ENCODE data around the gene MPZL2. TPM values are rescaled to one million over a fixed set of nuclear protein-coding genes. Genes with fewer than 3 reads are reported as not detected.

The MPZL2 gene
- total RNA-seq, 1 donor from 2014 or later = 13.4 TPM

GRCh38 chr11:118221419-118221818 is 42.7 kb downstream of the MPZL2 start:
- no peaks in the 10 kb centered on the region for H3K4me1 ChIP-seq
- H3K4me3 ChIP-seq = no peak overlapping the region
- H3K36me3 ChIP-seq = no peaks in the 10 kb centered on the region
- no peaks in the 10 kb centered on the region for H3K9me3 ChIP-seq (replicated peaks)
- TF ChIP-seq, protein P1, sequence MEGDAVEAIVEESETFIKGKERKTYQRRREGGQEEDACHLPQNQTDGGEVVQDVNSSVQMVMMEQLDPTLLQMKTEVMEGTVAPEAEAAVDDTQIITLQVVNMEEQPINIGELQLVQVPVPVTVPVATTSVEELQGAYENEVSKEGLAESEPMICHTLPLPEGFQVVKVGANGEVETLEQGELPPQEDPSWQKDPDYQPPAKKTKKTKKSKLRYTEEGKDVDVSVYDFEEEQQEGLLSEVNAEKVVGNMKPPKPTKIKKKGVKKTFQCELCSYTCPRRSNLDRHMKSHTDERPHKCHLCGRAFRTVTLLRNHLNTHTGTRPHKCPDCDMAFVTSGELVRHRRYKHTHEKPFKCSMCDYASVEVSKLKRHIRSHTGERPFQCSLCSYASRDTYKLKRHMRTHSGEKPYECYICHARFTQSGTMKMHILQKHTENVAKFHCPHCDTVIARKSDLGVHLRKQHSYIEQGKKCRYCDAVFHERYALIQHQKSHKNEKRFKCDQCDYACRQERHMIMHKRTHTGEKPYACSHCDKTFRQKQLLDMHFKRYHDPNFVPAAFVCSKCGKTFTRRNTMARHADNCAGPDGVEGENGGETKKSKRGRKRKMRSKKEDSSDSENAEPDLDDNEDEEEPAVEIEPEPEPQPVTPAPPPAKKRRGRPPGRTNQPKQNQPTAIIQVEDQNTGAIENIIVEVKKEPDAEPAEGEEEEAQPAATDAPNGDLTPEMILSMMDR (IDR thresholded peaks at IDR 0.05; ENCODE audit: borderline replicate concordance) = no peak
- no peak for DNase-seq
- intact Hi-C loops (cut with micrococcal nuclease) = no loop called here
- no peak overlapping the region for H3K27ac ChIP-seq (replicated peaks)
- peaks cover 21% of the 10 kb centered on the region for H3K27me3 ChIP-seq (ENCODE audit: low read depth)

DNA sequence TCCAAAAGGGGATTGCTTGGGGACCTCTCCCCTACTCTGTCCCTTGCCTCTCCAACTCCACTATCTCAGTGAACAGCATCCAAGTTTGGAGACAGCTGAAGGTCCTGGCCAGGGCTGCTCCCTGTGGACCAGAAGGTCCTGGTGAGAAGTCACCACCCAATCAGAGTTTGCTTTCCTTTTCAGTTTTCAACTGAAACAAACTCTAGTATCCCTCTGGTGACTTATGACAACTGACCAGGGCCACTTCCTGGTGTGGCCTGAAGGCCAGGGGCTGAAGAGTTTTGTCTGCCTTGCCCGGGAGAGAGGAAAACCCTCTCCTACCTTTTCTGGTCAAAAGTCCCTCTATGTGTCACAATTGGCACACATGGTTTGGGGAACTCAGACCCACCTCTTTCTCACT is 44.4 kb downstream of the MPZL2 start:
- H3K4me3 ChIP-seq = no peak overlapping the region
- H3K36me3 ChIP-seq = no peaks in the 10 kb centered on the region
- TF ChIP-seq, protein P1 (IDR thresholded peaks at IDR 0.05; ENCODE audit: borderline replicate concordance) = no peak
- no peak for DNase-seq
- no peak overlapping the region for H3K27ac ChIP-seq (replicated peaks)
- H3K4me1 ChIP-seq = no peaks in the 10 kb centered on the region
- intact Hi-C loops (cut with micrococcal nuclease) = no loop called here
- H3K27me3 ChIP-seq (ENCODE audit: low read depth) = peaks cover 21% of the 10 kb centered on the region
- no peaks in the 10 kb centered on the region for H3K9me3 ChIP-seq (replicated peaks)

GRCh38 chr11:118219244-118219643 is 44.9 kb downstream of the MPZL2 start:
- H3K27me3 ChIP-seq (ENCODE audit: low read depth) = peaks cover 21% of the 10 kb centered on the region
- H3K36me3 ChIP-seq = no peaks in the 10 kb centered on the region
- H3K4me1 ChIP-seq = no peaks in the 10 kb centered on the region
- no peak overlapping the region for H3K4me3 ChIP-seq
- H3K27ac ChIP-seq (replicated peaks) = no peak overlapping the region
- intact Hi-C loops (cut with micrococcal nuclease) = no loop called here
- DNase-seq = no peak
- H3K9me3 ChIP-seq (replicated peaks) = no peaks in the 10 kb centered on the region
- TF ChIP-seq, protein P1 (IDR thresholded peaks at IDR 0.05; ENCODE audit: borderline replicate concordance) = no peak

- no peaks in the 10 kb centered on the region for H3K9me3 ChIP-seq (replicated peaks)
- H3K27ac ChIP-seq (replicated peaks) = no peak overlapping the region
- no peaks in the 10 kb centered on the region for H3K36me3 ChIP-seq
- TF ChIP-seq, protein P1 (IDR thresholded peaks at IDR 0.05; ENCODE audit: borderline replicate concordance) = no peak
- DNase-seq = no peak
- peaks cover 1% of the 10 kb centered on the region for H3K4me1 ChIP-seq
- H3K4me3 ChIP-seq = no peak overlapping the region
- intact Hi-C loops (cut with micrococcal nuclease) = no loop called here
- peaks cover 16% of the 10 kb centered on the region for H3K27me3 ChIP-seq (ENCODE audit: low read depth)
Measured at GRCh38 chr11:118217575-118217974, 46.5 kb downstream of the MPZL2 start.

- H3K9me3 ChIP-seq (replicated peaks) = no peaks in the 10 kb centered on the region
- TF ChIP-seq, protein P1 (IDR thresholded peaks at IDR 0.05; ENCODE audit: borderline replicate concordance) = no peak
- peaks cover 9% of the 10 kb centered on the region for H3K4me1 ChIP-seq
- intact Hi-C loops (cut with micrococcal nuclease) = no loop called here
- H3K4me3 ChIP-seq = no peak overlapping the region
- no peaks in the 10 kb centered on the region for H3K36me3 ChIP-seq
- DNase-seq = no peak
- no peak overlapping the region for H3K27ac ChIP-seq (replicated peaks)
- peaks cover 11% of the 10 kb centered on the region for H3K27me3 ChIP-seq (ENCODE audit: low read depth)
Measured at GRCh38 chr11:118216621-118217481, 47.2 kb downstream of the MPZL2 start.

Measured in left ventricle myocardium inferior (tissue), 1 donor.